ENCODE results near the gene OGDHL. TPM values are rescaled to one million over a fixed set of nuclear protein-coding genes. Genes with fewer than 3 reads are reported as not detected.

Gene OGDHL
- total RNA-seq, 1 donor from 2014 or later: 0.45 TPM

GRCh38 chr10:49762566-49762877 lies 399 bp upstream of the OGDHL start:
- no peaks in the 10 kb centered on the region for H3K4me1 Mint-ChIP-seq (ENCODE audit: low read depth)
- H3K36me3 Mint-ChIP-seq (ENCODE audit: low read depth): no peaks in the 10 kb centered on the region
- H3K4me3 Mint-ChIP-seq (ENCODE audit: unreplicated experiment): peak overlapping the region; percentile 59
- DNase-seq (ENCODE audit: low spot score): no peak
- TF ChIP-seq CTCF (IDR thresholded peaks at IDR 0.05): no peak
- H3K27ac Mint-ChIP-seq (ENCODE audit: unreplicated experiment): no peak overlapping the region
- H3K9me3 Mint-ChIP-seq (ENCODE audit: low read depth): peaks cover 8% of the 10 kb centered on the region
- H3K27me3 Mint-ChIP-seq (ENCODE audit: low read depth): peaks cover 17% of the 10 kb centered on the region

- no peak for TF ChIP-seq CTCF (IDR thresholded peaks at IDR 0.05)
- H3K9me3 Mint-ChIP-seq (ENCODE audit: low read depth): peaks cover under 1% of the 10 kb centered on the region
- no peaks in the 10 kb centered on the region for H3K36me3 Mint-ChIP-seq (ENCODE audit: low read depth)
- H3K27ac Mint-ChIP-seq (ENCODE audit: unreplicated experiment): no peak overlapping the region
- no peak for DNase-seq (ENCODE audit: low spot score)
- peak overlapping the region; percentile 59 for H3K4me3 Mint-ChIP-seq (ENCODE audit: unreplicated experiment)
- no peaks in the 10 kb centered on the region for H3K4me1 Mint-ChIP-seq (ENCODE audit: low read depth)
- peaks cover 12% of the 10 kb centered on the region for H3K27me3 Mint-ChIP-seq (ENCODE audit: low read depth)
These were observed 828 bp downstream of the OGDHL start for GRCh38 chr10:49761201-49761788.

- Mint-ChIP-seq H3K27me3 (ENCODE audit: low read depth) (peaks cover 14% of the 10 kb centered on the region), H3K36me3 (ENCODE audit: low read depth) (no peaks in the 10 kb centered on the region), H3K9me3 (ENCODE audit: low read depth) (no peaks in the 10 kb centered on the region), H3K4me1 (ENCODE audit: low read depth) (no peaks in the 10 kb centered on the region), H3K4me3 (ENCODE audit: unreplicated experiment) (peak overlapping the region; percentile 28), H3K27ac (ENCODE audit: unreplicated experiment) (no peak overlapping the region)
- DNase-seq (ENCODE audit: low spot score): no peak
- TF ChIP-seq CTCF (IDR thresholded peaks at IDR 0.05): no peak
These were observed 1.3 kb downstream of the OGDHL start for GRCh38 chr10:49760789-49761188.

GRCh38 chr10:49759787-49760551 lies 2.2 kb downstream of the OGDHL start:
- no peaks in the 10 kb centered on the region for H3K9me3 Mint-ChIP-seq (ENCODE audit: low read depth)
- H3K4me1 Mint-ChIP-seq (ENCODE audit: low read depth): no peaks in the 10 kb centered on the region
- no peak overlapping the region for H3K4me3 Mint-ChIP-seq (ENCODE audit: unreplicated experiment)
- H3K27ac Mint-ChIP-seq (ENCODE audit: unreplicated experiment): no peak overlapping the region
- H3K36me3 Mint-ChIP-seq (ENCODE audit: low read depth): no peaks in the 10 kb centered on the region
- H3K27me3 Mint-ChIP-seq (ENCODE audit: low read depth): peaks cover 16% of the 10 kb centered on the region
- no peak for TF ChIP-seq CTCF (IDR thresholded peaks at IDR 0.05)
- DNase-seq (ENCODE audit: low spot score): peak; percentile 56

- H3K9me3 Mint-ChIP-seq (ENCODE audit: low read depth): no peaks in the 10 kb centered on the region
- H3K36me3 Mint-ChIP-seq (ENCODE audit: low read depth): no peaks in the 10 kb centered on the region
- DNase-seq (ENCODE audit: low spot score): peak; percentile 89
- H3K4me3 Mint-ChIP-seq (ENCODE audit: unreplicated experiment): no peak overlapping the region
- no peak for TF ChIP-seq CTCF (IDR thresholded peaks at IDR 0.05)
- peaks cover 10% of the 10 kb centered on the region for H3K27me3 Mint-ChIP-seq (ENCODE audit: low read depth)
- H3K4me1 Mint-ChIP-seq (ENCODE audit: low read depth): no peaks in the 10 kb centered on the region
- H3K27ac Mint-ChIP-seq (ENCODE audit: unreplicated experiment): no peak overlapping the region
These were observed 3.7 kb downstream of the OGDHL start for GRCh38 chr10:49758249-49758930.
